ENCODE results near the gene CEP41.
A peak's percentile ranks its signal among the peaks of the same experiment; 100 is the strongest.
"Not testable (repeated sequence)": the region's sequence is repeated elsewhere in the genome, so short reads cannot be mapped to it uniquely, and the experiment has no call there.

CEP41 gene

GRCh38 chr7:130458257-130458656, 17.4 kb upstream of the CEP41 start:
- DNase-seq, result no peak

GRCh38 chr7:130454959-130455358, 14.1 kb upstream of the CEP41 start:
- no peak for DNase-seq

GRCh38 chr7:130452951-130453350, 12.1 kb upstream of the CEP41 start:
- DNase-seq, result no peak

GRCh38 chr7:130451344-130451743, 10.5 kb upstream of the CEP41 start:
- not testable (repeated sequence) for DNase-seq

GRCh38 chr7:130446259-130446658, 5.4 kb upstream of the CEP41 start:
- no peak for DNase-seq

- DNase-seq, result no peak
Observed at GRCh38 chr7:130444751-130445407, 4.1 kb upstream of the CEP41 start.

GRCh38 chr7:130444234-130444633, 3.4 kb upstream of the CEP41 start:
- no peak for DNase-seq

- DNase-seq, result no peak
Observed at GRCh38 chr7:130442601-130443000, 1.8 kb upstream of the CEP41 start.

GRCh38 chr7:130441408-130441869, 623 bp upstream of the CEP41 start:
- DNase-seq, result peak; percentile 98

GRCh38 chr7:130436253-130436652, 4.6 kb downstream of the CEP41 start:
- DNase-seq, result no peak

- no peak for DNase-seq
Observed at GRCh38 chr7:130435311-130435854, 5.4 kb downstream of the CEP41 start.

GRCh38 chr7:130433301-130433700, 7.5 kb downstream of the CEP41 start:
- no peak for DNase-seq

- DNase-seq, result no peak
Observed at GRCh38 chr7:130432886-130433285, 7.9 kb downstream of the CEP41 start.

- DNase-seq, result peak; percentile 14
Observed at GRCh38 chr7:130430841-130431666, 9.8 kb downstream of the CEP41 start.

- DNase-seq, result no peak
Observed at GRCh38 chr7:130430115-130430514, 10.7 kb downstream of the CEP41 start.

GRCh38 chr7:130429019-130429418, 11.8 kb downstream of the CEP41 start:
- DNase-seq, result no peak

- DNase-seq, result no peak
Observed at GRCh38 chr7:130426564-130426963, 14.3 kb downstream of the CEP41 start.

- no peak for DNase-seq
Observed at GRCh38 chr7:130425796-130426195, 15.0 kb downstream of the CEP41 start.

- DNase-seq, result no peak
Observed at GRCh38 chr7:130423501-130424037, 17.2 kb downstream of the CEP41 start.

GRCh38 chr7:130421684-130422083, 19.1 kb downstream of the CEP41 start:
- no peak for DNase-seq

GRCh38 chr7:130420943-130421578, 19.8 kb downstream of the CEP41 start:
- DNase-seq, result no peak

- no peak for DNase-seq
Observed at GRCh38 chr7:130419658-130420057, 21.2 kb downstream of the CEP41 start.

- no peak for DNase-seq
Observed at GRCh38 chr7:130418306-130418705, 22.5 kb downstream of the CEP41 start.
